MM.1S (cell line): ENCODE measurements around the gene SCAMP1.

Experiments
- DNase-seq: peaks from one replicate; pipeline ENCODE4 v3.0.0-alpha.2; 2015
- H2AFZ ChIP-seq: fragments of 300-600 bp; sonication (generic); 2 replicates; pipeline ENCODE4 v1.6.0; 2016; ENCODE audit warnings: antibody characterized with exemption, low read length
- H3F3A ChIP-seq: fragments of 300-600 bp; sonication (generic); 2 replicates; pipeline ENCODE4 v1.6.1; 2016; ENCODE audit warnings: mild to moderate bottlenecking, antibody characterized with exemption, low read length, moderate library complexity, mixed read lengths; ENCODE audit not compliant: insufficient read depth
- H3K27ac ChIP-seq: fragments of 300-600 bp; sonication (generic); 2 replicates; pipeline ENCODE4 v1.5.1; 2016; ENCODE audit warnings: mild to moderate bottlenecking, low read length
- H3K27me3 ChIP-seq: fragments of 300-600 bp; sonication (generic); replicated peaks from 2 replicates; pipeline ENCODE4 v1.6.0; 2016; ENCODE audit warnings: low read length; ENCODE audit not compliant: insufficient read depth
- H3K36me3 ChIP-seq: fragments of 300-600 bp; sonication (generic); replicated peaks from 2 replicates; pipeline ENCODE4 v1.6.1; 2016; ENCODE audit warnings: mild to moderate bottlenecking, low read length, mixed read lengths; ENCODE audit not compliant: insufficient read depth
- H3K4me1 ChIP-seq: fragments of 300-600 bp; sonication (generic); 2 replicates; pipeline ENCODE4 v1.6.1; 2016; ENCODE audit warnings: low read length, mixed read lengths
- H3K4me2 ChIP-seq: fragments of 300-600 bp; sonication (generic); 2 replicates; pipeline ENCODE4 v1.6.0; 2016; ENCODE audit warnings: low read depth, low read length
- H3K4me3 ChIP-seq: fragments of 300-600 bp; sonication (generic); 2 replicates; pipeline ENCODE4 v1.5.1; 2016; ENCODE audit warnings: low read length, mixed read lengths
- H3K79me2 ChIP-seq: fragments of 300-600 bp; sonication (generic); 2 replicates; pipeline ENCODE4 v1.6.1; 2016; ENCODE audit warnings: mixed run types, low read length, mixed read lengths
- H3K9ac ChIP-seq: fragments of 300-600 bp; sonication (generic); 2 replicates; pipeline ENCODE4 v1.6.1; 2016; ENCODE audit warnings: low read length, mixed read lengths
- H3K9me2 ChIP-seq: fragments of 300-600 bp; sonication (generic); replicated peaks from 2 replicates; pipeline ENCODE4 v1.6.1; 2016; ENCODE audit warnings: mild to moderate bottlenecking, low read length, mixed read lengths; ENCODE audit not compliant: insufficient read depth
- H3K9me3 ChIP-seq: fragments of 300-600 bp; sonication (generic); replicated peaks from 2 replicates; pipeline ENCODE4 v1.6.1; 2016; ENCODE audit warnings: mild to moderate bottlenecking, low read length, mixed read lengths; ENCODE audit not compliant: insufficient read depth
- H4K20me1 ChIP-seq: fragments of 300-600 bp; sonication (generic); 2 replicates; pipeline ENCODE4 v1.6.1; 2016; ENCODE audit warnings: mild to moderate bottlenecking, low read length, moderate library complexity, mixed read lengths; ENCODE audit not compliant: insufficient read depth
- CTCF ChIP-seq: fragments of 300-600 bp; sonication (generic); IDR thresholded peaks from 2 replicates; pipeline ENCODE4 v1.5.1; 2016; ENCODE audit warnings: antibody characterized with exemption, low read length, mixed read lengths
- EZH2 ChIP-seq: fragments of 300-600 bp; sonication (generic); optimal IDR thresholded peaks from 2 replicates; pipeline ENCODE3; 2017; ENCODE audit warnings: low read depth, mild to moderate bottlenecking, antibody characterized with exemption, low read length, mixed read lengths
- EZH2phosphoT487 ChIP-seq: fragments of 300-600 bp; sonication (generic); IDR thresholded peaks from 2 replicates; pipeline ENCODE4 v1.6.1; 2018; ENCODE audit warnings: antibody characterized with exemption, low read length

The SCAMP1 gene

GRCh38 chr5:78419396-78419795, 59.0 kb downstream of the SCAMP1 start:
- H3K9ac ChIP-seq = no peak overlapping the region
- H3K27ac ChIP-seq = no peak overlapping the region
- TF ChIP-seq EZH2phosphoT487 (no peak), CTCF (no peak), EZH2 (no peak)
- H3K27me3 ChIP-seq = no peaks in the 10 kb centered on the region
- DNase-seq = no peak
- no peaks in the 10 kb centered on the region for H3K36me3 ChIP-seq
- no peaks in the 10 kb centered on the region for H3K79me2 ChIP-seq
- H3K4me1 ChIP-seq = no peaks in the 10 kb centered on the region
- H3F3A ChIP-seq = no peaks in the 10 kb centered on the region
- H3K9me2 ChIP-seq = no peaks in the 10 kb centered on the region
- no peak overlapping the region for H2AFZ ChIP-seq
- H3K9me3 ChIP-seq = no peaks in the 10 kb centered on the region
- H4K20me1 ChIP-seq = no peaks in the 10 kb centered on the region
- no peak overlapping the region for H3K4me2 ChIP-seq
- no peak overlapping the region for H3K4me3 ChIP-seq

DNA sequence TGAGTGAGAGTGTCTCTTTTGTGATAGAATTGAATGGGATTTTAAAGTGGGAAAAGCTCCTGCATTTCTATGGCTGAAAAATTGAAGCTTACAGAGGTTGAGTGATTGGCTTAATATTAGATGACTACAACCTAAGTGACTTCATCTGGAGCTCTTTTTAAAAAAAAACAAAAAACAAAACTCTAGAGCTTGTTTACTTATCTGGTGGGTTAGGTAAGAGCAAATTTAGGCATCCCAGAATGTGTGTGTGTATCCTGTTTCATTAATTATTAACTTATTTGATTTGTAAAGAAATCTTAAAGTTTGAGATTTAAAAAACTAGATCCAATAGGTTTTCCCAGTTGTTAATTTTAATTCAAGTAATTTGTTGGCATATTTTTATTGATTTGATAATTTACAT, 60.1 kb downstream of the SCAMP1 start:
- H3K4me2 ChIP-seq = no peak overlapping the region
- no peak for TF ChIP-seq CTCF
- no peak for TF ChIP-seq EZH2phosphoT487
- TF ChIP-seq EZH2 = no peak
- H3K4me1 ChIP-seq = no peaks in the 10 kb centered on the region
- H3K9me2 ChIP-seq = no peaks in the 10 kb centered on the region
- no peaks in the 10 kb centered on the region for H3F3A ChIP-seq
- no peaks in the 10 kb centered on the region for H4K20me1 ChIP-seq
- no peaks in the 10 kb centered on the region for H3K79me2 ChIP-seq
- no peak overlapping the region for H3K4me3 ChIP-seq
- H3K27me3 ChIP-seq = no peaks in the 10 kb centered on the region
- no peak overlapping the region for H3K27ac ChIP-seq
- no peaks in the 10 kb centered on the region for H3K9me3 ChIP-seq
- no peaks in the 10 kb centered on the region for H3K36me3 ChIP-seq
- DNase-seq = no peak
- H3K9ac ChIP-seq = no peak overlapping the region
- H2AFZ ChIP-seq = no peak overlapping the region

GRCh38 chr5:78424665-78425064, 64.2 kb downstream of the SCAMP1 start:
- Histone ChIP-seq H3K4me3 (no peak overlapping the region), H3K4me1 (no peaks in the 10 kb centered on the region), H4K20me1 (no peaks in the 10 kb centered on the region), H3K9me3 (no peaks in the 10 kb centered on the region), H3K9me2 (no peaks in the 10 kb centered on the region), H3K27me3 (no peaks in the 10 kb centered on the region), H3K4me2 (no peak overlapping the region), H3K27ac (no peak overlapping the region), H3F3A (no peaks in the 10 kb centered on the region), H3K36me3 (no peaks in the 10 kb centered on the region), H3K79me2 (no peaks in the 10 kb centered on the region), H3K9ac (no peak overlapping the region), H2AFZ (no peak overlapping the region)
- no peak for DNase-seq
- no peak for TF ChIP-seq EZH2

- H3K27me3 ChIP-seq = no peaks in the 10 kb centered on the region
- no peak overlapping the region for H3K27ac ChIP-seq
- no peak overlapping the region for H2AFZ ChIP-seq
- no peak overlapping the region for H3K4me3 ChIP-seq
- H3K36me3 ChIP-seq = no peaks in the 10 kb centered on the region
- H3K9ac ChIP-seq = no peak overlapping the region
- H3F3A ChIP-seq = no peaks in the 10 kb centered on the region
- no peaks in the 10 kb centered on the region for H3K4me1 ChIP-seq
- H3K9me2 ChIP-seq = no peaks in the 10 kb centered on the region
- H3K79me2 ChIP-seq = no peaks in the 10 kb centered on the region
- no peaks in the 10 kb centered on the region for H3K9me3 ChIP-seq
- DNase-seq = no peak
- H3K4me2 ChIP-seq = no peak overlapping the region
- no peaks in the 10 kb centered on the region for H4K20me1 ChIP-seq
- no peak for TF ChIP-seq CTCF
- no peak for TF ChIP-seq EZH2
- no peak for TF ChIP-seq EZH2phosphoT487
Measured at GRCh38 chr5:78429332-78429980, 69.0 kb downstream of the SCAMP1 start.
